Embryonic facial prominence (tissue), 1 donor: ENCODE data around the gene GSG1L2.
"Not testable (repeated sequence)": the region's sequence is repeated elsewhere in the genome, so short reads cannot be mapped to it uniquely, and the experiment has no call there.

ENCODE experiments used
- DNase-seq: peaks from one replicate; pipeline ENCODE4 v3.0.0-alpha.2; 2016; ENCODE audit errors: extremely low spot score

The GSG1L2 gene

GRCh38 chr17:9790316-9790715 lies 31.6 kb downstream of the GSG1L2 start:
- DNase-seq, result no peak

- no peak for DNase-seq
Measured at GRCh38 chr17:9788601-9789000, 33.3 kb downstream of the GSG1L2 start.

- DNase-seq, result no peak
Measured at GRCh38 chr17:9784544-9784943, 37.3 kb downstream of the GSG1L2 start.

- DNase-seq, result not testable (repeated sequence)
Measured at GRCh38 chr17:9783465-9783864, 38.4 kb downstream of the GSG1L2 start.

- DNase-seq, result no peak
Measured at GRCh38 chr17:9783050-9783449, 38.8 kb downstream of the GSG1L2 start.

GRCh38 chr17:9780552-9780951 lies 41.3 kb downstream of the GSG1L2 start:
- DNase-seq, result no peak

- no peak for DNase-seq
Measured at GRCh38 chr17:9776911-9777310, 45.0 kb downstream of the GSG1L2 start.

- DNase-seq, result no peak
Measured at GRCh38 chr17:9772658-9773057, 49.2 kb downstream of the GSG1L2 start.

- DNase-seq, result no peak
Measured at GRCh38 chr17:9771465-9771864, 50.4 kb downstream of the GSG1L2 start.

- no peak for DNase-seq
Measured at GRCh38 chr17:9769036-9769695, 52.7 kb downstream of the GSG1L2 start.

- peak; percentile 24 for DNase-seq
Measured at GRCh38 chr17:9768381-9768934, 53.4 kb downstream of the GSG1L2 start.

GRCh38 chr17:9767432-9767991 lies 54.4 kb downstream of the GSG1L2 start:
- DNase-seq, result no peak

GRCh38 chr17:9766970-9767369 lies 54.9 kb downstream of the GSG1L2 start:
- no peak for DNase-seq

- DNase-seq, result no peak
Measured at GRCh38 chr17:9765322-9765721, 56.6 kb downstream of the GSG1L2 start.

GRCh38 chr17:9763643-9764042 lies 58.2 kb downstream of the GSG1L2 start:
- DNase-seq, result no peak

GRCh38 chr17:9760266-9760665 lies 61.6 kb downstream of the GSG1L2 start:
- DNase-seq, result no peak

- DNase-seq, result no peak
Measured at GRCh38 chr17:9755083-9755482, 66.8 kb downstream of the GSG1L2 start.
